GM10847 (cell line): ENCODE data around the gene PDIA5.

Experiments
- POLR2A ChIP-seq: IDR thresholded peaks from 2 replicates; pipeline ENCODE4 v1.6.1; 2011; ENCODE audit not compliant: insufficient read length; ENCODE audit errors: extremely low read depth

Gene PDIA5

GRCh38 chr3:123060054-123060453 is 6.8 kb upstream of the PDIA5 start:
- TF ChIP-seq POLR2A = no peak

GRCh38 chr3:123061856-123062255 is 5.0 kb upstream of the PDIA5 start:
- TF ChIP-seq POLR2A = no peak

DNA sequence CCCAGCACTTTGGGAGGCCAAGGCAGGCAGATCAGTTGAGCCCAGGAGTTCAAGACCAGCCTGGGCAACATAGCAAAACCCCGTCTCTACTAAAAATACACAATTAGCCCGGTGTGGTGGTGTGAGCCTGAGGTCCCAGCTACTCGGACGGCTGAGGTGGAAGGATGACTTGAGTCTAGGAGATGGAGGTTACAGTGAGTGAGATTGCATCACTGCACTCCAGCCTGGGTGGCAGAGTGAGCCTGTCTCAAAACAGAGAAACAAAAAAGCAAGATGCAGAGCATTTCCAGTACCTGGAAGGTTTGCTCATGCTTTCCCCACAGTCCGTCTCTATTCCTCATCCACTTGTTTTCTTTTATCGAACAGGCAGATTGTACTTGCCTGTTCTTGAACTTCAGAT is 3.8 kb upstream of the PDIA5 start:
- TF ChIP-seq POLR2A = no peak

- TF ChIP-seq POLR2A = no peak
Observed at GRCh38 chr3:123064506-123064905, 2.3 kb upstream of the PDIA5 start.

DNA sequence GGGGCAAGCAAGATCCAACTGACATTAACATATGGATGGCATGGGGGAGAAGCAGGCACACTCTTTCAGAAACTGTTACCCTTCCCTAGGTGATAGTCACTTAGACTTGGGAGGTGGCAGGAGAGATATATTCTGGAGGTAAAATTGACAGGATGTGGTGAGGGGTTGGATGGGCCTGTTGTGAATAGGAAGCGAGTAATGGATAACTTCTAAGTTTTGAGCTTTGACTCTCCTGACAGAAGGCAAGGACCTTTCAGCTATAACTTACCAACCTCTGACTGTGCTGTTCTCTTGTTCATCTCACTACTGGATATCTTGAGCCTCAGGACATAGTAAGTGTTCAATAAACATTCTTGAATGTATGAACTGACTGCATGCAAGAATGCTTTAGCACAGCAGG is 1.9 kb upstream of the PDIA5 start:
- TF ChIP-seq POLR2A = no peak

- TF ChIP-seq POLR2A = no peak
Observed at GRCh38 chr3:123066599-123066895, 278 bp upstream of the PDIA5 start.

- no peak for TF ChIP-seq POLR2A
Observed at GRCh38 chr3:123067689-123068600, 1.1 kb downstream of the PDIA5 start.

GRCh38 chr3:123068601-123069381 is 2.0 kb downstream of the PDIA5 start:
- TF ChIP-seq POLR2A = no peak

- no peak for TF ChIP-seq POLR2A
Observed at GRCh38 chr3:123070510-123070909, 3.7 kb downstream of the PDIA5 start.

GRCh38 chr3:123071146-123071545 is 4.3 kb downstream of the PDIA5 start:
- TF ChIP-seq POLR2A = no peak

GRCh38 chr3:123071581-123071980 is 4.8 kb downstream of the PDIA5 start:
- TF ChIP-seq POLR2A = no peak

DNA sequence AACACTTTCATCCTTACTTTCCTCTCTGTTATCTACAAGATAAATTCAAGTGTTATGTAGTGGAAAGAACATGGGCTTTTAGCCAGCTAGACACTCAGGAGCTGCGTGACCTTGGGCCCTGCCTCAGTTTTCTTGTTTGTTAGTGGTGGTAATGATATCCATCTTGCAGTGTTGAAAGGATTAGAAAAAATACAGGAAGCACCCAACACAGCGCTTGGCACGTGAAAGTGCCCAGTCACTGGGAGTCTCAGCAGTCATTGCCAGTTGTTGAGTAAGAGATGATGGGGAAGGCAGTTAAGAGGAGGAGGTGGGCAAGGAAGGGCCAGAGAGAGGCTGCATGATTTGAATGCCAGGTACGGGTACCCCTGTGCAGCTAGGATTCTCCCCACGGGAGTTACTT is 5.3 kb downstream of the PDIA5 start:
- no peak for TF ChIP-seq POLR2A

DNA sequence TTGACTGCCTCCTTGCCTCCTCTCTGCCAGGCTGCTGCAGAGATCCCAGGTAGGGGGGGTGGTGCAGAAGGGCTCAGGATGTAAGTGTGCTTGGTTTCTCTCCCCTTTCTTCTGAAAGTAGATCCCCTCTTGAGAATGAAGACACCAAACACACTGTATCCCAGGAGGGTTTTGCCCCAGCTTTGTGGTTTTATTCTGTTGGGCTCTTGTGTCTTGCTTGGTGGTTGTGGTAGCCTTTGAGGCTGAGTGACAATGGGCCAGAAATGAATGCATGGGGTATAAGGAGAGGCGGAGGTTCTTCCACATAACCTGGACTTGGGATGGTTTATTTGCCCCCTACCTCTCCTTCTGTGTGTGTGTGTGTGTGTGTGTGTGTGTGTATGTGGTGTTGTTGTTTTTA is 5.7 kb downstream of the PDIA5 start:
- TF ChIP-seq POLR2A = no peak

- TF ChIP-seq POLR2A = no peak
Observed at GRCh38 chr3:123075359-123075758, 8.5 kb downstream of the PDIA5 start.

GRCh38 chr3:123076112-123076495 is 9.3 kb downstream of the PDIA5 start:
- no peak for TF ChIP-seq POLR2A
